HepG2 (cell line): ENCODE measurements around the gene UTP4.

Experiments
- ATF3 ChIP-seq: sonication (generic); formaldehyde crosslinking; IDR thresholded peaks from 2 replicates; pipeline ENCODE4 v1.4.0; 2020; ENCODE audit warnings: missing genetic modification reagents
- HMGXB4 ChIP-seq, 2 experiments: sonication (generic) in 1 of 2; formaldehyde crosslinking in 1 of 2; IDR thresholded peaks; 2 replicates each; pipeline versions ENCODE4 v1.4.0 to v1.6.1; 2018 to 2020; ENCODE audit warnings: missing genetic modification reagents in 2 of 2, borderline replicate concordance in 1 of 2, low read depth in 1 of 2, mild to moderate bottlenecking in 1 of 2, missing biosample characterization in 1 of 2
- IKZF5 ChIP-seq: IDR thresholded peaks from 2 replicates; pipeline ENCODE4 v1.6.1; 2018; ENCODE audit warnings: missing genetic modification reagents, mild to moderate bottlenecking, missing compliant biosample characterization
- POLR2A ChIP-seq, 2 experiments: IDR thresholded peaks; 2 replicates each; pipeline ENCODE4 v1.6.1; 2011; ENCODE audit warnings: low read depth in 2 of 2, low read length in 2 of 2, mild to moderate bottlenecking in 1 of 2, moderate library complexity in 1 of 2; ENCODE audit not compliant: insufficient read depth in 1 of 2
- SIN3A ChIP-seq: IDR thresholded peaks from 2 replicates; pipeline ENCODE4 v1.6.1; 2011; ENCODE audit warnings: low read depth, mild to moderate bottlenecking, control low read depth, low read length, borderline replicate concordance
- SMAD9 ChIP-seq: sonication (generic); formaldehyde crosslinking; IDR thresholded peaks from 2 replicates; pipeline ENCODE4 v1.5.1; 2020; ENCODE audit warnings: mild to moderate bottlenecking, missing genetic modification reagents
- ZBTB4 ChIP-seq: sonication (generic); formaldehyde crosslinking; IDR thresholded peaks from 2 replicates; pipeline ENCODE4 v1.4.0; 2020; ENCODE audit warnings: missing genetic modification reagents, mild to moderate bottlenecking, borderline replicate concordance
- ZMYM2 ChIP-seq: sonication (generic); formaldehyde crosslinking; IDR thresholded peaks from 2 replicates; pipeline ENCODE4 v1.8.0; 2022; ENCODE audit warnings: mild to moderate bottlenecking, missing genetic modification reagents
- ZNF468 ChIP-seq: sonication (generic); formaldehyde crosslinking; IDR thresholded peaks from 2 replicates; pipeline ENCODE4 v1.8.0; 2022; ENCODE audit warnings: mild to moderate bottlenecking, moderate library complexity, missing genetic modification reagents
- ZNF543 ChIP-seq: sonication (generic); formaldehyde crosslinking; IDR thresholded peaks from 2 replicates; pipeline ENCODE4 v1.4.0; 2020; ENCODE audit warnings: mild to moderate bottlenecking, missing genetic modification reagents
- ZNF768 ChIP-seq: sonication (generic); formaldehyde crosslinking; IDR thresholded peaks from 2 replicates; pipeline ENCODE4 v1.4.0; 2020; ENCODE audit warnings: missing genetic modification reagents
- ZZZ3 ChIP-seq: sonication (generic); formaldehyde crosslinking; IDR thresholded peaks from 2 replicates; pipeline ENCODE4 v1.4.0; 2020; ENCODE audit warnings: missing genetic modification reagents, mild to moderate bottlenecking, borderline replicate concordance

GRCh38 chr16:69133373-69133954 lies 1.0 kb downstream of the UTP4 start:
- TF ChIP-seq ZMYM2 (CRISPR knock-in tag) = no peak
- TF ChIP-seq POLR2A (IDR thresholded peaks at IDR 0.05; ENCODE audit: insufficient read depth in 1 of 2, low read depth in 2 of 2, low read length in 2 of 2) = no peak
- TF ChIP-seq SMAD9 = no peak
- TF ChIP-seq ZNF543 (CRISPR knock-in tag) = no peak
- no peak for TF ChIP-seq HMGXB4 (CRISPR knock-in tag; IDR thresholded peaks at IDR 0.05; ENCODE audit: borderline replicate concordance in 1 of 2, low read depth in 1 of 2)
- no peak for TF ChIP-seq SIN3A
- TF ChIP-seq IKZF5 (CRISPR knock-in tag) = no peak
- no peak for TF ChIP-seq ZNF768
- no peak for TF ChIP-seq ZNF468 (CRISPR knock-in tag)
- no peak for TF ChIP-seq ZZZ3 (CRISPR knock-in tag)
- TF ChIP-seq ATF3 (CRISPR knock-in tag) = no peak
- TF ChIP-seq ZBTB4 (CRISPR knock-in tag) = no peak
